Measurements from ENCODE around the gene PQBP1.
A peak's percentile ranks its signal among the peaks of the same experiment; 100 is the strongest.

Gene PQBP1

GRCh38 chrX:48937054-48937907 lies 39.6 kb downstream of the PQBP1 start:
- Histone ChIP-seq H2AFZ (ENCODE audit: low read length) (no peak overlapping the region), H3K4me1 (ENCODE audit: insufficient read depth, low read length, severe bottlenecking) (peaks cover 81% of the 10 kb centered on the region), H3K4me3 (ENCODE audit: low read depth, low read length, poor library complexity, severe bottlenecking) (peak overlapping the region; percentile 43), H3K4me2 (ENCODE audit: low read length) (peak overlapping the region; percentile 70), H3K36me3 (ENCODE audit: insufficient read depth, low read length) (peaks cover 32% of the 10 kb centered on the region), H3K9me3 (ENCODE audit: low read length) (no peaks in the 10 kb centered on the region), H3K79me2 (ENCODE audit: insufficient read depth, low read length) (no peaks in the 10 kb centered on the region), H4K20me1 (ENCODE audit: insufficient read depth, low read length) (no peaks in the 10 kb centered on the region), H3K9me2 (ENCODE audit: low read depth, low read length) (no peaks in the 10 kb centered on the region), H3K27me3 (ENCODE audit: insufficient read depth, low read length) (no peaks in the 10 kb centered on the region), H3K27ac (ENCODE audit: low read depth, low read length, poor library complexity, severe bottlenecking) (peak overlapping the region; percentile 99), H3K9ac (ENCODE audit: low read length) (peak overlapping the region; percentile 57), H3F3A (ENCODE audit: insufficient read depth, low read length) (no peaks in the 10 kb centered on the region)
- TF ChIP-seq CTCF (IDR thresholded peaks at IDR 0.05; ENCODE audit: low read length) (peak; percentile 51), EZH2 (IDR thresholded peaks at IDR 0.05; ENCODE audit: borderline replicate concordance, low read length) (no peak)

DNA sequence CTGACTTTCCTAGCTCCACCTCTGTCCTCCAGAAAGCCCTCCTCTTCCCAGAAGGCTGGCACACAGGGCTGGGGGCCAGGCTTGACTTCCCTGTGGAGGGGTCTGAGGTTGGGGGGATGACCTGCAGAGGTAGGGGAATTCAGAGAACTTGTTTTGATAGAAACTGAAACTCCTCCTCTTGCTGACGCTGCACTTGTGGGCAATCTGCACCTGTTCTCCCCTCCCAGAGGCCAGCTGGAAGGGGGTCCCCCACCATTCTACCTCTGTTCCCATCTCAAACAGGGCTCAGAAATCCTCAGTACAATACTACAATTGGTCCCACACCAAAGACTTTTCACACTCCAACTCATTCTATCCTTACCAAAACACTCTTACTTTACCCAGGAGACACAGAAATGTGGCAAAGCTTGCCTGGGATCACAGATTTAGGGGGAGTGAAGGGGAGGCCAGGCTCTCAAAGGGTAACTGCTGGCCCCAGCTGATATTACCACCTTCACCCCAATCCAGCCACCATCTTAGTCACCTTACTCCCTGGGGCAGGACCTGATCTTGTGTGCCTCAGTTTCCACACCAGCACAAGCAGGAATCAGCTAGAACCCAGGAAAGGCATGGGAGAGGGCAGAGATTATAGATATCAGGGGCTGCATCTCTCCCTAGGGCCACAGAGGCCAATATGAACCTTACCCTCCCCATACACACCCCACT lies 41.1 kb downstream of the PQBP1 start:
- H3K36me3 ChIP-seq (ENCODE audit: insufficient read depth, low read length): peaks cover 23% of the 10 kb centered on the region
- peak overlapping the region; percentile 70 for H3K4me2 ChIP-seq (ENCODE audit: low read length)
- peak overlapping the region; percentile 35 for H3K4me3 ChIP-seq (ENCODE audit: low read depth, low read length, poor library complexity, severe bottlenecking)
- H3K27me3 ChIP-seq (ENCODE audit: insufficient read depth, low read length): no peaks in the 10 kb centered on the region
- H3F3A ChIP-seq (ENCODE audit: insufficient read depth, low read length): no peaks in the 10 kb centered on the region
- peak overlapping the region; percentile 99 for H3K27ac ChIP-seq (ENCODE audit: low read depth, low read length, poor library complexity, severe bottlenecking)
- no peaks in the 10 kb centered on the region for H3K9me2 ChIP-seq (ENCODE audit: low read depth, low read length)
- no peaks in the 10 kb centered on the region for H4K20me1 ChIP-seq (ENCODE audit: insufficient read depth, low read length)
- H3K9me3 ChIP-seq (ENCODE audit: low read length): no peaks in the 10 kb centered on the region
- peak overlapping the region; percentile 66 for H3K9ac ChIP-seq (ENCODE audit: low read length)
- no peak overlapping the region for H2AFZ ChIP-seq (ENCODE audit: low read length)
- TF ChIP-seq CTCF (IDR thresholded peaks at IDR 0.05; ENCODE audit: low read length) (no peak), EZH2 (IDR thresholded peaks at IDR 0.05; ENCODE audit: borderline replicate concordance, low read length) (no peak)
- no peaks in the 10 kb centered on the region for H3K79me2 ChIP-seq (ENCODE audit: insufficient read depth, low read length)
- peaks cover 89% of the 10 kb centered on the region for H3K4me1 ChIP-seq (ENCODE audit: insufficient read depth, low read length, severe bottlenecking)

DNA sequence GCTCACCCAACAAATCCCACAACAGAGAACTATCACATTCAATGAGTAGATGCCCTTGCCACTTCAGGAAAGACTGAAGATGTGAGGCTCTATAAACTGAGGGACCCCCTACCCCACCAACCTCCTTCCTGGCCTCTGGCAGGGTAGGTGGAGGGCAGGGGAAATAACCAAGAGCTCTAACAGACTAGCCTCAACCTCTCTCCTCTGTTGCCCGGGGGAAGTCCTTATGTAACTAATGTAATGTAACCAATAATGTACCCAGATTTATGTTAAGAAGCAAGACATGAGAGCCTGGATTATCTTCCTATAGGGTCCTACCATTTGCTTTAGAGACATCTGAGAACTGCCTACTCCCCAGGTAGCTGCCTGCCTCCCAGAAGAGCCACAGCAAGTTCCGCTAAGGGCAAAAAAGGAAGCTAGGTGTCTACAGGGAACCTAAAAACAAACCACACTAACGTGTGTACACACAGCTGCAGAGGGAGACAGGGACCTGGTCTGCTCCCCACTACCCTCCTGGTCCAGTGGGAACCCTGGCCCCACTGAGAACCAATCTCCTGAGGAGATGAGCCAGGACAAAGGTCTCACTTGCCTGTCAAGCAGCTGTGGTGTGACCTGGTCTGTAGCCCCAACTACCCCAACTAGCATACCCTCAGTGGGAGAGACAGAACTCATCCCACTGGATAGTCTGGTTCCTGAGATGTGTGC lies 41.9 kb downstream of the PQBP1 start:
- Histone ChIP-seq H3F3A (ENCODE audit: insufficient read depth, low read length) (no peaks in the 10 kb centered on the region), H3K9me3 (ENCODE audit: low read length) (no peaks in the 10 kb centered on the region), H3K79me2 (ENCODE audit: insufficient read depth, low read length) (no peaks in the 10 kb centered on the region), H3K27me3 (ENCODE audit: insufficient read depth, low read length) (no peaks in the 10 kb centered on the region), H3K36me3 (ENCODE audit: insufficient read depth, low read length) (peaks cover 15% of the 10 kb centered on the region; the same call in 1 of the 2 replicates), H3K27ac (ENCODE audit: low read depth, low read length, poor library complexity, severe bottlenecking) (peak overlapping the region; percentile 99), H2AFZ (ENCODE audit: low read length) (no peak overlapping the region), H3K4me2 (ENCODE audit: low read length) (peak overlapping the region; percentile 70), H3K9ac (ENCODE audit: low read length) (peak overlapping the region; percentile 66), H4K20me1 (ENCODE audit: insufficient read depth, low read length) (no peaks in the 10 kb centered on the region), H3K4me3 (ENCODE audit: low read depth, low read length, poor library complexity, severe bottlenecking) (peak overlapping the region; percentile 35), H3K9me2 (ENCODE audit: low read depth, low read length) (no peaks in the 10 kb centered on the region), H3K4me1 (ENCODE audit: insufficient read depth, low read length, severe bottlenecking) (peaks cover 83% of the 10 kb centered on the region)
- no peak for TF ChIP-seq CTCF (IDR thresholded peaks at IDR 0.05; ENCODE audit: low read length)
- no peak for TF ChIP-seq EZH2 (IDR thresholded peaks at IDR 0.05; ENCODE audit: borderline replicate concordance, low read length)

Data from OCI-LY1 (cell line).